Measurements from ENCODE around the gene TTC7B.

TTC7B gene

DNA sequence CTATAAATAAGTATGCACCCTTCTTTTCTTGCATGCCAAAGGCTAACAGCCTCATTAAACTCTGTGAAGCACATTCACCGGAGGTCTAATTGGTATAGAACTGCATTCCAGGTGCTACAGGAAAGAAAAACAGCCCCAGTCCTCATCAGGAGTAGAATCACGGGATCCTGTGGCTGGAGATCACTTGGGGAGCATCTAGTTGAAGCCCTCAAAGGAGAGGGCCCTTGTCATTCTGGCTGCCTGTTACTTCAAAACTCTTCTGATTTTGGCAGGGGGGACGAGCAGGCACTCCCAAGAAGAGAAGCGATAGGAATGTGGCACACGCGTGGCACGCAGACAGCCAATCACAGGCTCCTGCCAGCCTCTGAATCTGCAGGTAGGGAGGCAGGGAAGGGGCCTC, 154.4 kb downstream of the TTC7B start:
- H3K9me3 Mint-ChIP-seq: no peaks in the 10 kb centered on the region
- H3K27me3 Mint-ChIP-seq: peaks cover 14% of the 10 kb centered on the region
- H3K27ac Mint-ChIP-seq: no peak overlapping the region
- H3K4me1 Mint-ChIP-seq: peaks cover 8% of the 10 kb centered on the region
- no peak for ATAC-seq
- no peaks in the 10 kb centered on the region for H3K36me3 Mint-ChIP-seq
- H3K4me3 Mint-ChIP-seq: no peak overlapping the region

GRCh38 chr14:90660865-90661570, 155.2 kb downstream of the TTC7B start:
- Mint-ChIP-seq H3K9me3 (no peaks in the 10 kb centered on the region), H3K4me1 (peaks cover 8% of the 10 kb centered on the region), H3K27me3 (peaks cover 14% of the 10 kb centered on the region), H3K36me3 (no peaks in the 10 kb centered on the region), H3K4me3 (no peak overlapping the region), H3K27ac (no peak overlapping the region)
- no peak for ATAC-seq

GRCh38 chr14:90659156-90659555, 157.1 kb downstream of the TTC7B start:
- Mint-ChIP-seq H3K9me3 (no peaks in the 10 kb centered on the region), H3K27ac (no peak overlapping the region), H3K27me3 (peaks cover 14% of the 10 kb centered on the region), H3K36me3 (no peaks in the 10 kb centered on the region), H3K4me3 (no peak overlapping the region), H3K4me1 (peaks cover 8% of the 10 kb centered on the region)
- no peak for ATAC-seq

DNA sequence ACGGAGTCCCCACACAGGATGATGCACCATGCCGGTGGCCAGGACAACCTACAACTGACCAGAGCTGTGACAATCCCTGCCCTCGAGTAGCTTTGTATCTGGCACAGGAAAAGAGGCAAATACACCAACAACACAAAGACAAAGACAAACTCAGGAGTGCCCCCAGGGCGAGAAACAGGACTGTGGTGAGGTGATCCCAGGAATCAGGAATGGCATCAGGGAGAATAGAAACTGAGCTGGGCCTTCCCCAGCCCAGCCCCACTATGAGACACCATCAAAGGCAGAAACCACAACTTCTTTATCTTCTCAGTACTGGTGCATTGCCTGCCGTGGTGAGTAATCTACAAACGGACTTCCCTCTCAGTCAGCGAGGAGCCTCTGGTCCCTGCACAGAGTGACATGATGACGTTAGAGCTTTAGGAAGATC, 157.7 kb downstream of the TTC7B start:
- peaks cover 8% of the 10 kb centered on the region for H3K4me1 Mint-ChIP-seq
- no peak overlapping the region for H3K4me3 Mint-ChIP-seq
- no peaks in the 10 kb centered on the region for H3K9me3 Mint-ChIP-seq
- H3K27ac Mint-ChIP-seq: no peak overlapping the region
- peak; percentile 57 for ATAC-seq
- peaks cover 14% of the 10 kb centered on the region for H3K27me3 Mint-ChIP-seq
- no peaks in the 10 kb centered on the region for H3K36me3 Mint-ChIP-seq

DNA sequence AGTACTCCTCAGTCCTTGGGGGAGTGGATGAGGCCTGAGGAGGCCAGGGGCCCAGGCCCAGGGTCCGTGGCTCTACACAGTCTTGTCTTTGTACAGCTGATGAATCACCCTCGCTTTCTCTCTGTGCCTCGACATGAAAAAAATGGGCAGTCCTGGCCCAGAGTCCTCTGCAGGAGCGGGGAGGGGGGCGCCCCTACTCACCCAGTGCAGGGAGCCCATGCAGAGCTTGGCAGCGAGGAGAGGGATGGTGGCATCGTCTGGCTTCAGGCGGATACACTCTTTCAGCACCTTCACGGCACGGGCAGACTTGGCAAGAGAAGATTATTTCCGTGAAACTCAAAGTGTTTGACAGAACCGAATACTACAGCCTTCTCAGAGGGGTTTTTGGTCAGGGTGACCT, 159.3 kb downstream of the TTC7B start:
- Mint-ChIP-seq H3K4me3 (no peak overlapping the region), H3K4me1 (peaks cover 8% of the 10 kb centered on the region), H3K27ac (no peak overlapping the region), H3K9me3 (no peaks in the 10 kb centered on the region), H3K36me3 (no peaks in the 10 kb centered on the region), H3K27me3 (peaks cover 14% of the 10 kb centered on the region)
- ATAC-seq: no peak

GRCh38 chr14:90655829-90656228, 160.4 kb downstream of the TTC7B start:
- peaks cover 8% of the 10 kb centered on the region for H3K4me1 Mint-ChIP-seq
- no peak for ATAC-seq
- H3K9me3 Mint-ChIP-seq: no peaks in the 10 kb centered on the region
- no peaks in the 10 kb centered on the region for H3K36me3 Mint-ChIP-seq
- H3K4me3 Mint-ChIP-seq: no peak overlapping the region
- H3K27ac Mint-ChIP-seq: no peak overlapping the region
- peaks cover 14% of the 10 kb centered on the region for H3K27me3 Mint-ChIP-seq

DNA sequence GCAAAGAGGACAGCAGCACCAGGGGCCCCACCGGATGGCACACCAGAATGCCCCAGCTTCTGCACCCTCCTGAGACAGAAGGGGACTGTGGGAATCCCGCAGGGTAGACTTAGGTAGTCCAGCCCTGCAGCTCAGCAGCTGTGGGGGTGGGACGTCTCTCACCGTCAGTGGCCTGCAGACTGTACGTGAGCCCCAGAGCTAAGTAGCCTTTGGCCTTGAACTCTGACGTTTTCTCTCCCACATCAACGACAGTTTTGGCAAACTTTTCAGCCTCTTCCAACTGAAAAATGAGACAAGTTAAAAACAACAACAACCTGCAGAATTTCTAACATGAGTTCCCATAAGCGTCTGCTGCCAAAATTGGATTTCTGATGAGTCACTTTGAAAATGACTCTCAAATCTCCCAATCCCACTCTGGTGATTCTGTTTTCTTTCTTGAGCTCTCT, 161.4 kb downstream of the TTC7B start:
- peaks cover 8% of the 10 kb centered on the region for H3K4me1 Mint-ChIP-seq
- ATAC-seq: no peak
- peaks cover 13% of the 10 kb centered on the region for H3K27me3 Mint-ChIP-seq
- H3K9me3 Mint-ChIP-seq: no peaks in the 10 kb centered on the region
- H3K36me3 Mint-ChIP-seq: no peaks in the 10 kb centered on the region
- no peak overlapping the region for H3K4me3 Mint-ChIP-seq
- no peak overlapping the region for H3K27ac Mint-ChIP-seq

DNA sequence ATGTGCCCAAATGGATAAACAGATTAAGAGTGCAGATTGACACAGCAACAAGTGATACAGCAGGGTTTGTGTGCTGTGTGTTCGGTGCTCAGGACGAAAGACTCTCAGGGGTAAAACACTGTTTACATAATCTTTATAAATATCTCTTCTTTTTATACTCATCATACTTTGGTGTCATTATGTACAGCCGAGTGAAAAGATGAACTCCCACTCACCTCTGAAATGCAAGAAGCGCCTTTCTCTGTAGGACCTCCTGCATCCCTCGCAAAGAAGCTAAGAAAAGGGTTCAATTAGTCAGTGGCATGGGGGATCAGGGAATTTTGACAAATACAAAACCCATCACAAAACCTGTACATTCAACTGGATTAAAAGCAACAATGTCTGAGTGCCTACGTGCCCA, 163.6 kb downstream of the TTC7B start:
- H3K36me3 Mint-ChIP-seq: no peaks in the 10 kb centered on the region
- no peaks in the 10 kb centered on the region for H3K4me1 Mint-ChIP-seq
- H3K4me3 Mint-ChIP-seq: no peak overlapping the region
- ATAC-seq: no peak
- H3K27ac Mint-ChIP-seq: no peak overlapping the region
- no peaks in the 10 kb centered on the region for H3K9me3 Mint-ChIP-seq
- H3K27me3 Mint-ChIP-seq: no peaks in the 10 kb centered on the region

- no peaks in the 10 kb centered on the region for H3K36me3 Mint-ChIP-seq
- H3K27me3 Mint-ChIP-seq: no peaks in the 10 kb centered on the region
- ATAC-seq: no peak
- H3K4me3 Mint-ChIP-seq: no peak overlapping the region
- no peak overlapping the region for H3K27ac Mint-ChIP-seq
- no peaks in the 10 kb centered on the region for H3K9me3 Mint-ChIP-seq
- H3K4me1 Mint-ChIP-seq: no peaks in the 10 kb centered on the region
These were observed 164.2 kb downstream of the TTC7B start for GRCh38 chr14:90651976-90652560.

DNA sequence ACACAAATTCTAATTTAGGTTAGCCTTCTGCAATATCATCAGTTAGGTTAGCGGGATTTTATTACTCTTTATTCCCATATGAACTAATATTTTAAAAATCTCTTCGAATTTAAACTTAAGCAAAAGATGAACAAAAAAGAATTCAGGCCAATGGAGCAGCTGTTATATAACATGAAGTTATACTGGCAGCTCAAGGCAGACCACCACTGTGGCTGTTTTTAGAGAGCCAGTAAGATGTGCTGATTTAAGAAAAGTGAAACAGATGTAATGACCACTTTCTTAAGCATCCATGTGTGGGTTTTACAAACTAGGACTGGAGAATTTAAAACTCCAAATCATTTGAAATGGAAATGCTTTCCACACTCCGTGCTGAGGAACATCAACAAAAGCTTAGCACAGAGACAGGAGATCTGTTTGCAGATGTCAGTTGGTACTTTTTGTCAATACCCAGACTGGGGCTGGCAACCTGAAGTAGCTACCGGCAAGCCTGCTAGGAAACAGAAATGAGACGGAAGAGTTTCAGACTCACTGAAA, 164.9 kb downstream of the TTC7B start:
- no peak overlapping the region for H3K27ac Mint-ChIP-seq
- H3K9me3 Mint-ChIP-seq: no peaks in the 10 kb centered on the region
- H3K36me3 Mint-ChIP-seq: no peaks in the 10 kb centered on the region
- no peaks in the 10 kb centered on the region for H3K4me1 Mint-ChIP-seq
- H3K27me3 Mint-ChIP-seq: no peaks in the 10 kb centered on the region
- no peak for ATAC-seq
- H3K4me3 Mint-ChIP-seq: no peak overlapping the region

DNA sequence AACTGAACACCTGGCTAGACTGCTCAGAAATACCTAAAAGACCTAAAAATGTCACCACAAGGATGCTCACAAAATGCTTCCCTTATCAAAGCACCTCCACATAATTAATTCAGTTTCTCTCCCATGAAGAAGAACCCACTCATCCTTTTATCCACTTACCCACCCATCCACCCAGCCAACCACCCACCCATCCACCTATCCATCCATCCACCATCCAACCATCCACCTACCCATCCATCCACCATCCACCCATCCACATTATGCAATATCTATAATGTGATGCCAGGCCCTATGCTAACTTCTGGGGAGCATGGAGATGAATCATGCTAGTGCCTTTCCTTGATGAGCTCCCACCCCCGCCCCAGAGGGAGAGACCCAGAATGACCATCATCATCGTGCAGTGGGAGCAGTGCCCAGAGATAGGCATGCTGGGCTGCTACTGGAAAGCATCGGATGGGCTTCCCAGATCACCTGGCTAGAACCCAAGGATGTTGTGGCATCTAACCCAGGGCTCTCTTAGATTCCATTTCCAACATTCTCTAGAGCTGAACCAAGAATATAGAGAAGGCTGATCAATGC, 166.6 kb downstream of the TTC7B start:
- H3K27me3 Mint-ChIP-seq: no peaks in the 10 kb centered on the region
- H3K9me3 Mint-ChIP-seq: no peaks in the 10 kb centered on the region
- no peaks in the 10 kb centered on the region for H3K36me3 Mint-ChIP-seq
- ATAC-seq: no peak
- no peak overlapping the region for H3K27ac Mint-ChIP-seq
- H3K4me3 Mint-ChIP-seq: no peak overlapping the region
- no peaks in the 10 kb centered on the region for H3K4me1 Mint-ChIP-seq

DNA sequence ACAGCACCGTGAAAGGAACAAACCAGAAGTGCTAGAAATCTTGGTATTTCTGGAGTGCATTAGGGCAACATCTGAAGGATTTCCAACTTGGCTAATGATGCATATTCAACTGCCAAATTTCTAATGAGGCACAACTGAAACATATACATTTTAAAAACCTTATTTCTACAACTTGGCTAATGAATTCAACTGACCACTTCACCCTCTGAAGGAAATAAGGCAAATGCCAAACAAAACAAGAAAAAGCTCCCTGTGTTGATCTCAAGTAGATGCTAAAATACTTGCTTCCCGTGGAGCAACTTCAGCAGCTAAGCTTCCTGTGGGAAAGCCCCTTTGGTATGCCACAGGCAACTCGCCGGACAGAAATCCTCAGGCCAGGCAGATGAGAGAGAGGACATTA, 167.1 kb downstream of the TTC7B start:
- Mint-ChIP-seq H3K4me3 (no peak overlapping the region), H3K4me1 (no peaks in the 10 kb centered on the region), H3K27me3 (no peaks in the 10 kb centered on the region), H3K27ac (no peak overlapping the region), H3K9me3 (no peaks in the 10 kb centered on the region), H3K36me3 (no peaks in the 10 kb centered on the region)
- no peak for ATAC-seq

GRCh38 chr14:90648421-90648820, 167.8 kb downstream of the TTC7B start:
- ATAC-seq: no peak
- no peaks in the 10 kb centered on the region for H3K4me1 Mint-ChIP-seq

DNA sequence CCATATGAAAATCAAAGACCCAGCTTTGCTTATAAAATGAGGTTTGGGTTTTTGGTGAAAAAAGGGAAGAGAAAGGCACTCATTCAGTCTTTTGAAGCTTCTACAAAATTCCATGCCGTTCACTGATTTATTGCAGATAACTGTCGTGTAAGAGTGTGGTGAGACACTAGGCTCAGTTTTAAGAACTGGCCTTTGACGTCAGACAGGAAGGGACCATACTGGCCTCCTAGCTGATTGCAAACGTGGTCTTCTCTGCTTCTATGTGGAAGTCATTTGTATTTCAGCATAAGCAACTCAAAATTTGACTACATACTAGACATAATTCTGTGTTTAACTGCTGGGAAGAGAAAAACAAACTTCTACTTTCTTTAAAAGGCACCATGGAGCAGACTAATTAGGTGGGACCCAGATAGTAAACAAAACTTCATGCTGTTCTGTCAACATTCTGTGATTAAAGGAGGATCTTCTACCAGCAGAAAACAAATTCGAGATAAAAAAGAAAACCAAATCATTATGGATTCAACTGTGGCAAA, 168.7 kb downstream of the TTC7B start:
- H3K36me3 Mint-ChIP-seq: no peaks in the 10 kb centered on the region
- no peak overlapping the region for H3K27ac Mint-ChIP-seq
- no peaks in the 10 kb centered on the region for H3K4me1 Mint-ChIP-seq
- no peak for ATAC-seq
- no peak overlapping the region for H3K4me3 Mint-ChIP-seq
- no peaks in the 10 kb centered on the region for H3K9me3 Mint-ChIP-seq
- H3K27me3 Mint-ChIP-seq: no peaks in the 10 kb centered on the region

More at GRCh38 chr14:90648421-90648820, 167.8 kb downstream of the TTC7B start:
- H3K36me3 Mint-ChIP-seq: no peaks in the 10 kb centered on the region
- no peak overlapping the region for H3K27ac Mint-ChIP-seq
- no peak overlapping the region for H3K4me3 Mint-ChIP-seq
- H3K27me3 Mint-ChIP-seq: no peaks in the 10 kb centered on the region
- no peaks in the 10 kb centered on the region for H3K9me3 Mint-ChIP-seq

DNA sequence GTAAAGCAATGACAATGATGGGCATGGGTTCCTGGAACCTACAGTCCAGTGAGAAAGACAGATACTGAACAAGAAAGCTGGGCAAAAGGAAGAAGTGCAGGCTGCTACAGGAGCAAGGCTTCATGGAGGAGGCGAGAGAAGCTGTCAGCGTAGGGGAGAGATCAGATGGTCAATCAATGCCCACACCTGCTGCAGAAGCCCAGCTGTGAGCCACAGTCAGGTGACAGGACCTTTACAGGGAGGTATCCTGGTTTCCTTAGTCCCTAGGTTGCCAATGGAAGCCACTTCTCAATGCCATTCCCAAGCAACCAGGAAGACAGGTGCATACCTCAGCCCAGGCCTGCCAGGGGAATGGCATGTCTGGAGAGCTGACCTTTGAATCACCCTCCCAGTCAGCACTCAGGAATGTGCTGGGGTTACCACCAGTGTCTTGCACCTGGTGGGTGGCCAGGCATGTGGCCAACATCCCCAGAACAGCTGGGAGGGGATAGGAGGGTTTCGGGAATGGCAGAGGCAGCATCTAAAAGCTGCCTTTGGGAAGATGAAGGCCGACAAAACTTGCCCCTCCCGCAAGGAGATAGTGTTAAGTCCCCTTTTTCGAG, 170.3 kb downstream of the TTC7B start:
- Mint-ChIP-seq H3K9me3 (no peaks in the 10 kb centered on the region), H3K4me1 (no peaks in the 10 kb centered on the region), H3K27ac (no peak overlapping the region), H3K4me3 (no peak overlapping the region), H3K36me3 (no peaks in the 10 kb centered on the region), H3K27me3 (no peaks in the 10 kb centered on the region)
- ATAC-seq: no peak

Measured in stimulated activated memory B cell treated with anti-CD40 and anti-IgM and Interleukin-4, amounts not matched to agents 10 μg/mL and 1 μg/mL and 100 μg/mL, for 72 hours (primary cell).